Measurements from ENCODE around the gene CAMK2N1. TPM values are rescaled to one million over a fixed set of nuclear protein-coding genes. Genes with fewer than 3 reads are reported as not detected.

The CAMK2N1 gene
- total RNA-seq, 4 donors from 2014 or later: 3.2 to 12.2 (median 8.1) TPM

- H3K36me3 ChIP-seq: no peaks in the 10 kb centered on the region
Observed at GRCh38 chr1:20470194-20470593, 15.8 kb downstream of the CAMK2N1 start.

GRCh38 chr1:20469406-20470076 lies 16.5 kb downstream of the CAMK2N1 start:
- DNase-seq: no peak
- WGBS, 2 donors: 100% methylated on average over 1 of the region's 1 CpG
- H3K36me3 ChIP-seq: no peaks in the 10 kb centered on the region
- H3K27ac ChIP-seq: no peak overlapping the region
- H3K9me3 ChIP-seq: no peaks in the 10 kb centered on the region
- no peaks in the 10 kb centered on the region for H3K27me3 ChIP-seq
- no peaks in the 10 kb centered on the region for H3K4me1 ChIP-seq
- intact Hi-C loops (cut with DNase I): no loop called here
- TF ChIP-seq POLR2A (IDR thresholded peaks at IDR 0.05) (no peak), CTCF (IDR thresholded peaks at IDR 0.05) (no peak)
- no peak overlapping the region for H3K4me3 ChIP-seq (replicated peaks in 1 of 3)

More at GRCh38 chr1:20470194-20470593, 15.8 kb downstream of the CAMK2N1 start:
- Histone ChIP-seq H3K27me3 (no peaks in the 10 kb centered on the region), H3K4me3 (replicated peaks in 1 of 3) (no peak overlapping the region), H3K27ac (no peak overlapping the region), H3K4me1 (no peaks in the 10 kb centered on the region), H3K9me3 (no peaks in the 10 kb centered on the region)
- DNase-seq: no peak
- WGBS, 2 donors: 57 to 68% methylated on average over 3 of the region's 3 CpGs
- TF ChIP-seq CTCF (IDR thresholded peaks at IDR 0.05) (no peak), POLR2A (IDR thresholded peaks at IDR 0.05) (no peak)
- intact Hi-C loops (cut with DNase I): no loop called here

GRCh38 chr1:20466273-20466672 lies 19.7 kb downstream of the CAMK2N1 start:
- TF ChIP-seq POLR2A (IDR thresholded peaks at IDR 0.05) (no peak), CTCF (IDR thresholded peaks at IDR 0.05) (no peak)
- Histone ChIP-seq H3K27me3 (no peaks in the 10 kb centered on the region), H3K27ac (no peak overlapping the region), H3K4me1 (no peaks in the 10 kb centered on the region), H3K36me3 (no peaks in the 10 kb centered on the region), H3K4me3 (replicated peaks in 1 of 3) (no peak overlapping the region), H3K9me3 (no peaks in the 10 kb centered on the region)
- 59 to 70% methylated on average over 9 of the region's 9 CpGs for WGBS, 2 donors
- DNase-seq: no peak
- intact Hi-C loops (cut with DNase I): no loop called here

GRCh38 chr1:20465187-20465586 lies 20.8 kb downstream of the CAMK2N1 start:
- no peaks in the 10 kb centered on the region for H3K4me1 ChIP-seq
- DNase-seq: no peak
- H3K27me3 ChIP-seq: no peaks in the 10 kb centered on the region
- H3K4me3 ChIP-seq (replicated peaks in 1 of 3): no peak overlapping the region
- WGBS, 2 donors: 48 to 49% methylated on average over 5 of the region's 5 CpGs
- no peaks in the 10 kb centered on the region for H3K36me3 ChIP-seq
- TF ChIP-seq POLR2A (IDR thresholded peaks at IDR 0.05): no peak
- no peak for TF ChIP-seq CTCF (IDR thresholded peaks at IDR 0.05)
- H3K27ac ChIP-seq: no peak overlapping the region
- intact Hi-C loops (cut with DNase I): no loop called here
- H3K9me3 ChIP-seq: no peaks in the 10 kb centered on the region

GRCh38 chr1:20463502-20463901 lies 22.5 kb downstream of the CAMK2N1 start:
- Histone ChIP-seq H3K9me3 (no peaks in the 10 kb centered on the region), H3K4me3 (replicated peaks in 1 of 3) (no peak overlapping the region), H3K27ac (no peak overlapping the region), H3K27me3 (no peaks in the 10 kb centered on the region), H3K36me3 (no peaks in the 10 kb centered on the region), H3K4me1 (no peaks in the 10 kb centered on the region)
- no peak for DNase-seq
- WGBS, 2 donors: 85 to 86% methylated on average over 1 of the region's 1 CpG
- intact Hi-C loops (cut with DNase I): no loop called here
- TF ChIP-seq POLR2A (IDR thresholded peaks at IDR 0.05) (no peak), CTCF (IDR thresholded peaks at IDR 0.05) (no peak)
